Natural killer cell (primary cell): ENCODE measurements around the gene KLHL25. TPM values are rescaled to one million over a fixed set of nuclear protein-coding genes. Genes with fewer than 3 reads are reported as not detected.

Experiments used
- ATAC-seq, 3 donors: fragments of 150-1000 bp in 2 of 3; fragments of 200-7000 bp in 1 of 3; cut with Tn5 transposase; 1 replicate in 1 of 3; 2 replicates in 2 of 3; pipeline ENCODE4 v1.10.0; 2021; ENCODE audit warnings: mild to moderate bottlenecking in 2 of 3, moderate library complexity in 2 of 3
- DNase-seq, 2 donors: peaks; one replicate each; pipeline versions ENCODE4 v3.0.0 to v3.0.0-alpha.2; 2013 to 2021; ENCODE audit warnings: mixed read lengths in 1 of 2
- H3K27ac ChIP-seq: one replicate; pipeline ENCODE4 v1.5.1; 2013; ENCODE audit warnings: mild to moderate bottlenecking, low read length
- H3K27me3 ChIP-seq: one replicate; pipeline ENCODE4 v1.6.1; 2013; ENCODE audit warnings: low read length; ENCODE audit not compliant: control insufficient read depth, insufficient read depth
- H3K36me3 ChIP-seq: one replicate; pipeline ENCODE4 v1.6.1; 2013; ENCODE audit warnings: low read length; ENCODE audit not compliant: control insufficient read depth, insufficient read depth
- H3K4me1 ChIP-seq: one replicate; pipeline ENCODE4 v1.6.1; 2013; ENCODE audit warnings: low read length; ENCODE audit not compliant: control insufficient read depth, insufficient read depth
- H3K4me3 ChIP-seq: one replicate; pipeline ENCODE4 v1.5.1; 2013; ENCODE audit warnings: low read length
- H3K9me3 ChIP-seq: one replicate; pipeline ENCODE4 v1.6.1; 2013; ENCODE audit warnings: low read length; ENCODE audit not compliant: control insufficient read depth, insufficient read depth
- H3K27ac Mint-ChIP-seq, 2 donors: one replicate each; pipeline ENCODE4 v1.8.0; 2022; ENCODE audit warnings: mild to moderate bottlenecking in 2 of 2, mixed read lengths in 2 of 2, moderate library complexity in 1 of 2
- H3K27me3 Mint-ChIP-seq, 2 donors: one replicate each; pipeline ENCODE4 v1.8.0; 2022; ENCODE audit warnings: low read depth in 2 of 2, mixed read lengths in 2 of 2
- H3K36me3 Mint-ChIP-seq: one replicate; pipeline ENCODE4 v1.8.0; 2022; ENCODE audit warnings: mixed read lengths
- H3K4me1 Mint-ChIP-seq, 2 donors: one replicate each; pipeline ENCODE4 v1.8.0; 2022; ENCODE audit warnings: mixed read lengths in 2 of 2
- H3K4me3 Mint-ChIP-seq: one replicate; pipeline ENCODE4 v1.8.0; 2022; ENCODE audit warnings: mild to moderate bottlenecking, moderate library complexity, mixed read lengths
- H3K9me3 Mint-ChIP-seq, 2 donors: one replicate each; pipeline ENCODE4 v1.8.0; 2022; ENCODE audit warnings: mixed read lengths in 2 of 2
- WGBS: methylation state at CpG from one replicate; pipeline ENCODE4 v1.1.7; 2013; ENCODE audit warnings: missing lambda C conversion rate; ENCODE audit not compliant: insufficient coverage; 5-methylcytosine and 5-hydroxymethylcytosine counted together
- intact Hi-C: fragments of 100-400 bp; cut with micrococcal nuclease; formaldehyde crosslinking; loops from one replicate; pipeline ENCODE4 v1.14.2; 2022
- total RNA-seq, 4 donors: library from RNA; stranded (reverse); fragments of 120-200 nt in 1 of 4; gene quantifications; one replicate each; pipeline versions ENCODE4 v1.2.3 to v1.2.4, GENCODE V29; 2013 to 2022
- TF ChIP-seq, protein P1 (sequence below): fragments of 200-600 bp; IDR thresholded peaks from one replicate; pipeline ENCODE4 v1.8.0; 2022; ENCODE audit warnings: antibody characterized with exemption

The KLHL25 gene
- total RNA-seq, 3 donors from 2014 or later (not counting 1 experiment from before 2014, with no cell fraction given), result 6.5 to 16.2 (median 10.4) TPM

DNA sequence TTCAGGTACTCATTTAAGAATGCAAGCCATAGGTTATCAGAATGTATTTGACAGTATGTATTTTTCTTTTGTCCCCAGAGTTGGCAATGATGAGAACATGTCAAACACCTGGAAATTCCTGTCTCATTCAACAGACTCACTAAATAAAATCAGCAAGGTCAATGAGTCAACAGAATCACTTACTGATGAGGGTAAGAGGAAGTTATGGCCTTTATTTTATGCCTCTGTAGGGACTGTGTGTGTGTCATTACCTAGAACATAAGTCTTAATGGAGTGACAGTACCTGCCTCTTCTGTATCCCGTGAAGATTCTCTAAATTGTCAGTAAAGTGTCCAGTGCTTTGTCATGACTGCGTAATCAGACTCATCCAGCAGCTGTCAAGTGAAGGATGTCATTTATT lies 77.5 kb downstream of the KLHL25 start:
- DNase-seq (no peak), ATAC-seq (no peak)
- Mint-ChIP-seq H3K27me3 (no peaks in the 10 kb centered on the region), H3K4me1 (peaks cover 36 to 45% of the 10 kb centered on the region in 2 donors), H3K9me3 (no peaks in the 10 kb centered on the region), H3K4me3 (no peak overlapping the region), H3K36me3 (peaks cover 22% of the 10 kb centered on the region), H3K27ac (peak overlapping the region; percentile 70 to 77)
- Histone ChIP-seq H3K4me1 (no peaks in the 10 kb centered on the region), H3K4me3 (no peak overlapping the region), H3K27ac (no peak overlapping the region), H3K36me3 (peaks cover 94% of the 10 kb centered on the region), H3K27me3 (no peaks in the 10 kb centered on the region), H3K9me3 (no peaks in the 10 kb centered on the region)
- TF ChIP-seq, protein P1, sequence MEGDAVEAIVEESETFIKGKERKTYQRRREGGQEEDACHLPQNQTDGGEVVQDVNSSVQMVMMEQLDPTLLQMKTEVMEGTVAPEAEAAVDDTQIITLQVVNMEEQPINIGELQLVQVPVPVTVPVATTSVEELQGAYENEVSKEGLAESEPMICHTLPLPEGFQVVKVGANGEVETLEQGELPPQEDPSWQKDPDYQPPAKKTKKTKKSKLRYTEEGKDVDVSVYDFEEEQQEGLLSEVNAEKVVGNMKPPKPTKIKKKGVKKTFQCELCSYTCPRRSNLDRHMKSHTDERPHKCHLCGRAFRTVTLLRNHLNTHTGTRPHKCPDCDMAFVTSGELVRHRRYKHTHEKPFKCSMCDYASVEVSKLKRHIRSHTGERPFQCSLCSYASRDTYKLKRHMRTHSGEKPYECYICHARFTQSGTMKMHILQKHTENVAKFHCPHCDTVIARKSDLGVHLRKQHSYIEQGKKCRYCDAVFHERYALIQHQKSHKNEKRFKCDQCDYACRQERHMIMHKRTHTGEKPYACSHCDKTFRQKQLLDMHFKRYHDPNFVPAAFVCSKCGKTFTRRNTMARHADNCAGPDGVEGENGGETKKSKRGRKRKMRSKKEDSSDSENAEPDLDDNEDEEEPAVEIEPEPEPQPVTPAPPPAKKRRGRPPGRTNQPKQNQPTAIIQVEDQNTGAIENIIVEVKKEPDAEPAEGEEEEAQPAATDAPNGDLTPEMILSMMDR, result no peak
- WGBS, result 97% methylated on average over 2 of the region's 2 CpGs
- intact Hi-C loops, result no loop called here

GRCh38 chr15:85716261-85716660 lies 78.5 kb downstream of the KLHL25 start:
- Mint-ChIP-seq H3K36me3 (peaks cover 22% of the 10 kb centered on the region), H3K9me3 (no peaks in the 10 kb centered on the region), H3K4me3 (no peak overlapping the region), H3K4me1 (peaks cover 39 to 47% of the 10 kb centered on the region in 2 donors), H3K27me3 (no peaks in the 10 kb centered on the region), H3K27ac (peak overlapping the region; percentile 70 to 77)
- TF ChIP-seq, protein P1, result no peak
- ATAC-seq (no peak), DNase-seq (no peak)
- WGBS, result 80% methylated on average over 3 of the region's 3 CpGs
- no peak overlapping the region for H3K27ac ChIP-seq
- H3K36me3 ChIP-seq, result peaks cover 94% of the 10 kb centered on the region
- no peaks in the 10 kb centered on the region for H3K27me3 ChIP-seq
- H3K4me3 ChIP-seq, result no peak overlapping the region
- no peaks in the 10 kb centered on the region for H3K9me3 ChIP-seq
- intact Hi-C loops, result no loop called here
- no peaks in the 10 kb centered on the region for H3K4me1 ChIP-seq

- ATAC-seq, result no peak
- Histone ChIP-seq H3K4me1 (peaks cover 25% of the 10 kb centered on the region), H3K4me3 (no peak overlapping the region), H3K36me3 (peaks cover 76% of the 10 kb centered on the region), H3K27ac (no peak overlapping the region), H3K27me3 (no peaks in the 10 kb centered on the region), H3K9me3 (no peaks in the 10 kb centered on the region)
- H3K27ac Mint-ChIP-seq, result peak overlapping the region; percentile 57 to 100
- TF ChIP-seq, protein P1, result no peak
- H3K36me3 Mint-ChIP-seq, result peaks cover 12% of the 10 kb centered on the region
- WGBS, result 88% methylated on average over 7 of the region's 7 CpGs
- H3K27me3 Mint-ChIP-seq, result no peaks in the 10 kb centered on the region
- H3K4me1 Mint-ChIP-seq, result peaks cover 56 to 66% of the 10 kb centered on the region in 2 donors
- H3K4me3 Mint-ChIP-seq, result no peak overlapping the region
- intact Hi-C loops, result no loop called here
- H3K9me3 Mint-ChIP-seq, result no peaks in the 10 kb centered on the region
- DNase-seq, result no peak
Observed at GRCh38 chr15:85711580-85712192, 83.0 kb downstream of the KLHL25 start.

DNA sequence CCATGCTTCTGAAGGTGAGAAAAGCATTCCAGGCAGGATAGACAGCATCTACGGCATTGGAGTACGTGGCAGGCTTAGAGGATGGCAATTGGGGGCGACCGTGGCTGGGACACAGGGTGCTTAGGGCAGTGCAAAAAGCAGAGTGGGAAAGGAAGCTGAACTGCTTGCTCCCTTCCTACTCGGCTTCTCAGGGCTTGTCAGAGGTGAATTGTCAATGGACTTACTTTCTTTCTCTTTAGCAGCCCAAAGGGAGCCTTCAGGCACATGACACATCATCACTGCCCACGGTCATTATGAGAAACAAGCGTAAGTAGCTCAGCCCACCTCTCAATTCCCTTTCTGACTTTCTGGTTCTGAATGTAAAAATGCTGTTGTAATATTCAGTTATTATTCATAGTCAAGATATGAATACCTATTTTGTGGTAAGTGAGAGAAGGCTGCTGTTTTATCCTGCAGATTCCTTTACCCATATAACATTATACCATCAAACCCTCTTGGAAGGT lies 84.3 kb downstream of the KLHL25 start:
- WGBS, result 82% methylated on average over 6 of the region's 7 CpGs
- H3K27me3 ChIP-seq, result no peaks in the 10 kb centered on the region
- H3K4me3 Mint-ChIP-seq, result no peak overlapping the region

More for the DNA sequence above, 84.3 kb downstream of the KLHL25 start:
- no peak for DNase-seq
- Mint-ChIP-seq H3K27me3 (no peaks in the 10 kb centered on the region), H3K27ac (peak overlapping the region; percentile 100), H3K9me3 (no peaks in the 10 kb centered on the region), H3K4me1 (peaks cover 61 to 72% of the 10 kb centered on the region in 2 donors), H3K36me3 (peaks cover 6% of the 10 kb centered on the region)
- peaks cover 34% of the 10 kb centered on the region for H3K4me1 ChIP-seq
- no peak overlapping the region for H3K4me3 ChIP-seq
- H3K9me3 ChIP-seq, result no peaks in the 10 kb centered on the region
- peaks cover 69% of the 10 kb centered on the region for H3K36me3 ChIP-seq
- intact Hi-C loops, result no loop called here
- TF ChIP-seq, protein P1, result no peak
- no peak for ATAC-seq
- H3K27ac ChIP-seq, result no peak overlapping the region
